ENCODE data around the gene GJC1. TPM values are rescaled to one million over a fixed set of nuclear protein-coding genes. Genes with fewer than 3 reads are reported as not detected.

Gene GJC1
- total RNA-seq, 1 experiment from 2014 or later: 89.4 TPM

DNA sequence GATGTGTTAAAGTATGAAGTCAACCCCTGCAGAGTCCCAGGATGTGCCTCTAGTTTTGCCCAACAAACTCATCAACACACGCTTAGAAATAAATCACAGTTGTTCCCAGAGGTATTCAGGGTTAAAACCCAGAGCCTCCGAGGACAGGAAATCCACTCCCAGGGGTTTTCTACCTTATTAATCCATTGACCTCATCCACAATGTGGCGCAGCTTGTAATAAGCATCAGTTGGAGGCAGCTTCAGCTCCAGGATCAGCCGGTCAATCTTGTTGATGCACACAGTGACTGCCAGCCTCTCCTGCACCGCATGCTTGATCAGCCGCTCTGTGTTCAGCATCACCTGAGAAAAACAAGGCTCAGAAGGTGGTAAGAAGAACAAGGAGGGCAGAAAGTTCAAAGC is 45.7 kb upstream of the GJC1 start:
- TF ChIP-seq POLR2AphosphoS5 (IDR thresholded peaks at IDR 0.05; ENCODE audit: low read depth, low read length): no peak
- no peak for TF ChIP-seq SIN3A (IDR thresholded peaks at IDR 0.05; ENCODE audit: borderline replicate concordance, insufficient read depth, low read depth, low read length)
- no peak for TF ChIP-seq TCF7L2 (IDR thresholded peaks at IDR 0.05; ENCODE audit: low read depth, low read length)
- TF ChIP-seq, protein P1, sequence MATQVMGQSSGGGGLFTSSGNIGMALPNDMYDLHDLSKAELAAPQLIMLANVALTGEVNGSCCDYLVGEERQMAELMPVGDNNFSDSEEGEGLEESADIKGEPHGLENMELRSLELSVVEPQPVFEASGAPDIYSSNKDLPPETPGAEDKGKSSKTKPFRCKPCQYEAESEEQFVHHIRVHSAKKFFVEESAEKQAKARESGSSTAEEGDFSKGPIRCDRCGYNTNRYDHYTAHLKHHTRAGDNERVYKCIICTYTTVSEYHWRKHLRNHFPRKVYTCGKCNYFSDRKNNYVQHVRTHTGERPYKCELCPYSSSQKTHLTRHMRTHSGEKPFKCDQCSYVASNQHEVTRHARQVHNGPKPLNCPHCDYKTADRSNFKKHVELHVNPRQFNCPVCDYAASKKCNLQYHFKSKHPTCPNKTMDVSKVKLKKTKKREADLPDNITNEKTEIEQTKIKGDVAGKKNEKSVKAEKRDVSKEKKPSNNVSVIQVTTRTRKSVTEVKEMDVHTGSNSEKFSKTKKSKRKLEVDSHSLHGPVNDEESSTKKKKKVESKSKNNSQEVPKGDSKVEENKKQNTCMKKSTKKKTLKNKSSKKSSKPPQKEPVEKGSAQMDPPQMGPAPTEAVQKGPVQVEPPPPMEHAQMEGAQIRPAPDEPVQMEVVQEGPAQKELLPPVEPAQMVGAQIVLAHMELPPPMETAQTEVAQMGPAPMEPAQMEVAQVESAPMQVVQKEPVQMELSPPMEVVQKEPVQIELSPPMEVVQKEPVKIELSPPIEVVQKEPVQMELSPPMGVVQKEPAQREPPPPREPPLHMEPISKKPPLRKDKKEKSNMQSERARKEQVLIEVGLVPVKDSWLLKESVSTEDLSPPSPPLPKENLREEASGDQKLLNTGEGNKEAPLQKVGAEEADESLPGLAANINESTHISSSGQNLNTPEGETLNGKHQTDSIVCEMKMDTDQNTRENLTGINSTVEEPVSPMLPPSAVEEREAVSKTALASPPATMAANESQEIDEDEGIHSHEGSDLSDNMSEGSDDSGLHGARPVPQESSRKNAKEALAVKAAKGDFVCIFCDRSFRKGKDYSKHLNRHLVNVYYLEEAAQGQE (IDR thresholded peaks at IDR 0.05; ENCODE audit: insufficient read depth in 1 of 2, low read depth in 2 of 2, low read length in 1 of 2): no peak
- TF ChIP-seq, protein P2, sequence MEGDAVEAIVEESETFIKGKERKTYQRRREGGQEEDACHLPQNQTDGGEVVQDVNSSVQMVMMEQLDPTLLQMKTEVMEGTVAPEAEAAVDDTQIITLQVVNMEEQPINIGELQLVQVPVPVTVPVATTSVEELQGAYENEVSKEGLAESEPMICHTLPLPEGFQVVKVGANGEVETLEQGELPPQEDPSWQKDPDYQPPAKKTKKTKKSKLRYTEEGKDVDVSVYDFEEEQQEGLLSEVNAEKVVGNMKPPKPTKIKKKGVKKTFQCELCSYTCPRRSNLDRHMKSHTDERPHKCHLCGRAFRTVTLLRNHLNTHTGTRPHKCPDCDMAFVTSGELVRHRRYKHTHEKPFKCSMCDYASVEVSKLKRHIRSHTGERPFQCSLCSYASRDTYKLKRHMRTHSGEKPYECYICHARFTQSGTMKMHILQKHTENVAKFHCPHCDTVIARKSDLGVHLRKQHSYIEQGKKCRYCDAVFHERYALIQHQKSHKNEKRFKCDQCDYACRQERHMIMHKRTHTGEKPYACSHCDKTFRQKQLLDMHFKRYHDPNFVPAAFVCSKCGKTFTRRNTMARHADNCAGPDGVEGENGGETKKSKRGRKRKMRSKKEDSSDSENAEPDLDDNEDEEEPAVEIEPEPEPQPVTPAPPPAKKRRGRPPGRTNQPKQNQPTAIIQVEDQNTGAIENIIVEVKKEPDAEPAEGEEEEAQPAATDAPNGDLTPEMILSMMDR (IDR thresholded peaks at IDR 0.05): no peak
- DNase-seq (ENCODE audit: low read depth, low spot score) (no peak), ATAC-seq (no peak)
- POLR2A ChIA-PET: no interaction called here
- Histone ChIP-seq H3K36me3 (ENCODE audit: control insufficient read depth, insufficient read depth, low read length) (peaks cover 23% of the 10 kb centered on the region), H3K4me1 (ENCODE audit: control insufficient read depth, insufficient read depth, low read length) (no peaks in the 10 kb centered on the region), H3K27ac (ENCODE audit: low read length) (no peak overlapping the region), H3K27me3 (ENCODE audit: control insufficient read depth, insufficient read depth, low read length) (no peaks in the 10 kb centered on the region), H3K4me3 (ENCODE audit: low read depth in 2 of 2, low read length in 2 of 2) (no peak overlapping the region), H3K9me3 (ENCODE audit: control insufficient read depth, insufficient read depth, low read depth, low read length) (no peaks in the 10 kb centered on the region)
- CTCF ChIA-PET: no interaction called here
- in situ Hi-C loops (cut with HindIII; ENCODE audit: low pct_unique_long_range_greater_than_20kb, low sequenced_read_pairs) (no loop called here), intact Hi-C loops (cut with micrococcal nuclease; ENCODE audit: unreplicated experiment) (no loop called here)
- BruUV-seq (replicated peaks): no TSS peak

DNA sequence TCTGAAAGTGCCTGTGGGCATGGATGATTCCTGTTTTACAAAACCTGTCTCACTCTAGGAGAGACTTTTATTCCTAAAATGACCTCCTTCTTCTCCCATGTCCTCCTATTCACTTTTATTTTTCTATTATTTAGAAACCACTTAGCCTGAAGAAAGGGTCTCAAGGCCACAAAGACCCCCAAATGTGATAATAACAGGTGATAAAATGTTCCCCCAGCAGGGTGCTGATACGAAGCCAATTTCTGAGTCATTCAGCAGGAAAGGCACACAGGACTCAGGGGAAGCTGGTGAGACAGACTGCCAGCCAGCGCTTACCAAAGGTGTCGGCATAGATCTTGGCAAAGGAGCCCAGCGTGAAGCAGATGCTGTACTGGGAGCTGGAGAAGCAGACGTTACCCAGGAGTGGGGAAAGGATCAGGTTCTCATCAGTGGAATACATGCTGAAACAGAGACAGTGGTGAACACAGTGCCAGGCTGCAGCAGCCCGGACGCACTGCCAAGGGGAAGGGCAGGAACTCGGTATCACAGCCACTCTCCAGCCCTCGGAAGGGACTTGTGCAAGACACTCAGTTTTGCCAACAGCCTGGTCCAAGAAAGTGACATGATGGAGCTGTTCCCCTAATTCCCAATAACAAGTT is 42.2 kb upstream of the GJC1 start:
- no TSS peak for BruUV-seq (replicated peaks)
- in situ Hi-C loops (cut with HindIII; ENCODE audit: low pct_unique_long_range_greater_than_20kb, low sequenced_read_pairs): no loop called here

More for the DNA sequence above, 42.2 kb upstream of the GJC1 start:
- CTCF ChIA-PET: no interaction called here
- intact Hi-C loops (cut with micrococcal nuclease; ENCODE audit: unreplicated experiment): no loop called here
- H3K9me3 ChIP-seq (ENCODE audit: control insufficient read depth, insufficient read depth, low read depth, low read length): no peaks in the 10 kb centered on the region
- peaks cover 12% of the 10 kb centered on the region for H3K36me3 ChIP-seq (ENCODE audit: control insufficient read depth, insufficient read depth, low read length)
- DNase-seq (ENCODE audit: low read depth, low spot score): no peak
- H3K27ac ChIP-seq (ENCODE audit: low read length): no peak overlapping the region
- ATAC-seq: no peak
- TF ChIP-seq TCF7L2 (IDR thresholded peaks at IDR 0.05; ENCODE audit: low read depth, low read length): no peak
- TF ChIP-seq SIN3A (IDR thresholded peaks at IDR 0.05; ENCODE audit: borderline replicate concordance, insufficient read depth, low read depth, low read length): no peak
- TF ChIP-seq POLR2AphosphoS5 (IDR thresholded peaks at IDR 0.05; ENCODE audit: low read depth, low read length): no peak
- TF ChIP-seq, protein P2 (IDR thresholded peaks at IDR 0.05): no peak
- TF ChIP-seq, protein P1 (IDR thresholded peaks at IDR 0.05; ENCODE audit: insufficient read depth in 1 of 2, low read depth in 2 of 2, low read length in 1 of 2): no peak
- no peaks in the 10 kb centered on the region for H3K27me3 ChIP-seq (ENCODE audit: control insufficient read depth, insufficient read depth, low read length)
- H3K4me3 ChIP-seq (ENCODE audit: low read depth in 2 of 2, low read length in 2 of 2): no peak overlapping the region
- POLR2A ChIA-PET: no interaction called here
- no peaks in the 10 kb centered on the region for H3K4me1 ChIP-seq (ENCODE audit: control insufficient read depth, insufficient read depth, low read length)

All from Panc1 (cell line).